GM23248 (cell line): ENCODE results near the gene TUBB.
"Not testable (repeated sequence)": the region's sequence is repeated elsewhere in the genome, so short reads cannot be mapped to it uniquely, and the experiment has no call there.

Experiments used
- EZH2 ChIP-seq: fragments of 200-600 bp; sonication (generic); IDR thresholded peaks from 2 replicates; pipeline ENCODE4 v1.6.1; 2018; ENCODE audit warnings: antibody characterized with exemption, mild to moderate bottlenecking; ENCODE audit not compliant: insufficient read depth, poor library complexity, severe bottlenecking
- EZH2phosphoT487 ChIP-seq: fragments of 200-600 bp; sonication (generic); IDR thresholded peaks from 2 replicates; pipeline ENCODE4 v1.6.1; 2018; ENCODE audit warnings: antibody characterized with exemption, moderate library complexity, mild to moderate bottlenecking, low read depth; ENCODE audit not compliant: insufficient read depth

GRCh38 chr6:30717845-30718720, 2.1 kb upstream of the TUBB start:
- not testable (repeated sequence) for TF ChIP-seq EZH2, EZH2phosphoT487
